Natural killer cell treated with Interleukin-12 subunit alpha and Interleukin-12 subunit beta and Interleukin-15 and Interleukin-18, amount 100 ng/mL, for 72 hours (primary cell): ENCODE measurements around the gene GALR2. TPM values are rescaled to one million over a fixed set of nuclear protein-coding genes. Genes with fewer than 3 reads are reported as not detected.
A peak's percentile ranks its signal among the peaks of the same experiment; 100 is the strongest.

Experiments used
- ATAC-seq, 2 donors: fragments of 150-1000 bp; cut with Tn5 transposase in 1 of 2; sonication (Bioruptor Pico), chemical (Tn5 transposase) in 1 of 2; 2 replicates each; pipeline ENCODE4 v1.10.0; 2021
- DNase-seq: peaks from one replicate; pipeline ENCODE4 v3.0.0; 2022; ENCODE audit warnings: low spot score
- H3K27ac Mint-ChIP-seq, 2 donors: 1 replicate in 1 of 2; 2 replicates in 1 of 2; pipeline ENCODE4 v1.8.0; 2022; ENCODE audit warnings: mixed read lengths in 2 of 2, mild to moderate bottlenecking in 1 of 2, moderate library complexity in 1 of 2
- H3K27me3 Mint-ChIP-seq, 2 donors: 1 replicate in 1 of 2; 2 replicates in 1 of 2; pipeline ENCODE4 v1.8.0; 2022; ENCODE audit warnings: mixed read lengths in 2 of 2
- H3K36me3 Mint-ChIP-seq: one replicate; pipeline ENCODE4 v1.8.0; 2022; ENCODE audit warnings: mixed read lengths
- H3K4me1 Mint-ChIP-seq, 2 donors: 1 replicate in 1 of 2; 2 replicates in 1 of 2; pipeline ENCODE4 v1.8.0; 2022; ENCODE audit warnings: low read depth in 2 of 2, mixed read lengths in 2 of 2, mild to moderate bottlenecking in 1 of 2
- H3K4me3 Mint-ChIP-seq: one replicate; pipeline ENCODE4 v1.8.0; 2022; ENCODE audit warnings: mixed read lengths
- H3K9me3 Mint-ChIP-seq: 2 replicates; pipeline ENCODE4 v1.8.0; 2022; ENCODE audit warnings: mixed read lengths
- total RNA-seq, 2 donors: library from RNA; stranded (reverse); gene quantifications; one replicate each; pipeline ENCODE4 v1.2.3, GENCODE V29; 2022

GALR2 gene
- total RNA-seq, 2 donors from 2014 or later: 0.21 to 0.75 TPM

DNA sequence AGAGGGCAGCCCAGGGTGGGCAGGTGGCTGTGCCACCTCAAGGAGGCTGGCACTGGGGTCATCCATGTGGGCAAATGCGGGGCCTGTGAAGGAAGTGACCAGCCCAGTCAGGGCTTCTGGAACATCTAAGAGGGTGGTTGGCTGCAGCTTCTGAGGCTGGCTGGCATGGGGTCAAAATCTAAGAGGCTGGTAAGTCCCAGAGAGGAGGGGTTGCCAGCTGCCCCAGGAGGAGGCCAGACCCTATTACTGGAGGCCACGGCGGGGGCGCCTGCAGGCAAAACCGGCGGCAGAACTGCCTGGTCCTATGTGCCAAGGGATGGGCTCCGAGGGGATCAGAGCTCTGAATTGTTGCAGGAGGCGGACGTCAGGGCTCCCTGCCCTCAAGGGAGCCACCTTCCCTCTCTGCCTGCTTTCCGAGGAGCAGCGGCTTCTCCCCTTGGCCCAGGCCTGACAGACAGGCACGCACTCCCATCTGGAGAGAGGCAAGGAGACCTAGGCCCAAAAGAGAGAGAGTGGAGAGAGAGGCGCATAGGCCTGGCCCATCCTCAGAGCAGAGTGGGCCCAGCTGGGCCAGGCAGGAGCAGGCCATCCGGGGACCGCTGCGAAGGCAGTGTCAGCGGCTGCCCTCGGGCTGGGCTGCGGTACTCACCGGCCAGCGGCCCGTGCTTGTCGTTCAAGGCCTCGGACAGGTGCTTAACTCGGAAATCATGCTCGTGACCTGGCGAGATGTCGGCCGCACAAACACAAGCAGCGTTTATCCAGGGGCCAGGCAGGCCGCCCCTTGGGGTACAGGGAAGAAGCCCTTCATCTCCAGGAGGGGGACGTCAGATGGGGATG, 15.3 kb downstream of the GALR2 start:
- Mint-ChIP-seq H3K9me3 (no peaks in the 10 kb centered on the region), H3K27me3 (no peaks in the 10 kb centered on the region), H3K36me3 (peaks cover under 1% of the 10 kb centered on the region), H3K4me1 (peaks cover 0 to 2% of the 10 kb centered on the region in 2 donors), H3K27ac (no peak overlapping the region), H3K4me3 (no peak overlapping the region)
- DNase-seq (no peak), ATAC-seq (no peak)

DNA sequence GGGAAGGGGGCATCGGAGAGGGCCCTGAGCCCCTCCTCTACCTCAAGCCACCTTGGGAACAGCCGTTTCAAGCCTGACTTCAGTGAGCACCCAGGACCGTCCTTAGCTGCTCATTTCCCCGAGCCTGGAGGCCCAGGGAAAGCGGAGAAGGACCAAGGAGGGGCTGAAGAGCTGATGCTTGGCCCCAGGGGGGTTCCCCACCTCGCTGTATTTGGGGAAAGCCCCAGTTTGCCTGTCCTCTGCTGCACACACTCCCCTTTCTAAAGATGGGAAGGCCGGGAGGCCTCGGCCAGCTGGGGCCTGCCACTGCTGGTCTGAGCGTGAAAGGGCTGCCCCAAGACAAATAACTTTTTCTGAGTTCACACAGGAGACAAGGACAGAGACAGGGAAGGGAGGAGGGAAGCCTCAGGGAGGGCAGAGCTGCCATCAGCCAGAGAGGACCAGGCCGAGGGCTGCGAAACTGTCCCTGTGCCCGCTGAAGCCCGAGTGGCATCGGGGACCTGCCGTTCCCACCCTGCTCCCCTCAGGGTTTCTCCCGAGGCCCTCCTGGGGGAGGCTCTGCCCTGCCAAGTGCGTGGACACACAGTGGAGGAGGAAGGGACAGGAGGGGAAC, 16.0 kb downstream of the GALR2 start:
- ATAC-seq: no peak
- H3K4me3 Mint-ChIP-seq: no peak overlapping the region
- no peak for DNase-seq
- no peaks in the 10 kb centered on the region for H3K36me3 Mint-ChIP-seq
- H3K9me3 Mint-ChIP-seq: no peaks in the 10 kb centered on the region
- H3K27ac Mint-ChIP-seq: peak overlapping the region in 1 of 2 donors; percentile 82
- H3K27me3 Mint-ChIP-seq: no peaks in the 10 kb centered on the region
- peaks cover under 1 to 2% of the 10 kb centered on the region in 2 donors for H3K4me1 Mint-ChIP-seq

DNA sequence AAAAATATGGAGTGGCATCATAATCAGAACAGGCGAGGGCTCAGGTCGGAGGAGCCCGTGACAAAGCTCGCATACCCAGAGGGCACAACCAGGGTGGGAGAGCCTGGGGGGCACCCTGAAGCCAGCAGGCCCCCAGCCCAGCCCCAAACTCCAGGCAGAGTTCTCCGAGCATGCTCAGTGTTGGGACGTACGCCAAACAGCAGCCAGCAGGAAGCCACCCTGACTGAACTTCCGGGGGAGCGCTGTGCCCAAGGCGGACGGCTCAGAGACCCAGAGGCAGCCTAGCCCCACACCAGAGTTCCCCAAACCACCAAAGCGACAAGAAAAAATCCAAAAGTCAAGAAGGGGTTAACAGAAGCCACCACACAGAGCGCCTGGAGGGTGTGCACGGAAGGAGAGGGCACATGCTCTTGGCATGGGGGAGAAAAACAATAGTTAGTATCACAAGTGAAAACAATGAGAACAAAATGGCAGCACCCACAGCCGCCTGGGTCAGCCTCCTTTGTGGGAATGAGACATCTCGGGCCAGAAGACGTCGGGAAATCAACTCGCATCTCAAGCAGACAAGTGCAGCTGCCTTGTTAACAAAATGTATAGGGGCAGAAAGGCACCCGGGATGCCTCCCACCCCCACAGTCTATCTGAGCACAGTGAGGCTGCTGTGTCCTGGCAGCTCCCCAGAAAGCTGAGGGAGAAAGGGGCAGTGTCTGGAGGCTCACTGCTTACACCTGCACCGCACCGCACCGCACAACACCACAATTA, 17.1 kb downstream of the GALR2 start:
- Mint-ChIP-seq H3K4me3 (peak overlapping the region; percentile 41), H3K36me3 (no peaks in the 10 kb centered on the region), H3K27ac (peak overlapping the region; percentile 31 to 82), H3K4me1 (peaks cover 2 to 5% of the 10 kb centered on the region in 2 donors), H3K9me3 (no peaks in the 10 kb centered on the region), H3K27me3 (no peaks in the 10 kb centered on the region)
- no peak for ATAC-seq
- no peak for DNase-seq

DNA sequence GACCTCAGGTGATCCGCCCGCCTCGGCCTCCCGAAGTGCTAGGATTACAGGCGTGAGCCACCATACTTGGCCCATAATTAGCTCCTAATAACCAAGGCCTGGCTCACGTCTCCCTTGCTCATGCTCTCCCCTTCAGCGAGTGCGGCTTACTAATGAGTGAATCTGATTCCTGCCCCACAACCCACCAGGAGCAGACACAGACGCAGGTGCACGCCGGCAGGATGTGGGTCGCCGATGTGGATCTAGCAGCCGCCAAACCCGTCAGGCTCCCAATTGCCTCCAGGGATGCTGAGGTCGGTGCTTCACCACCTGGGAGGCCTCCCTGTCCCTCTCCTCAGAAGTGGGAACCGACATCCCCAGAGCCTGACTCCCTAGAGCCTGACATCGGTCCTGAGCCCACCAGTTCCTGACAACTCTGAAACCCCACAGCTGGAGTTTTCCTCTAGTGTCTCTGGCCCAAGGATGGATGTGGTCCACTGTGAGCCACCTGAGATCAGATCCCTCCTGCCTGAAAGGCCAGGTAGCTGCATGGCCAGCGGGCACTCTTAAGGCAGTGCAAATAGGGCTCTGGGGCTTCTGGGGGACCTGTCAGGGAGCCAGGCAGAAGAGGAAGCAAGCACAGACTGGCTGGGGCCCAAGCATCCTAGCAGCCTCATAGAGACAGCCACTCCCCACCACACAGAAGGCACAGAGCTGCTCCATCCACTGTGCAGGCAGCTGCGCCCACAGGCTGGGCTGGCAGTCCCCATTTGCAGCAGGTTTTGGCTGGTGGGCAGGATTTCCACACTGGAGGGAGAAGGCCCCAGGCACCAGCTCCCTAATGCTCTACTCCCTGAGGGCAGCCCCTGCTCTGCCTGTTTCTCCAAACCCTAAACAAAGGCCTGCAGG, 18.2 kb downstream of the GALR2 start:
- ATAC-seq: no peak
- no peaks in the 10 kb centered on the region for H3K27me3 Mint-ChIP-seq
- no peak overlapping the region for H3K4me3 Mint-ChIP-seq

DNA sequence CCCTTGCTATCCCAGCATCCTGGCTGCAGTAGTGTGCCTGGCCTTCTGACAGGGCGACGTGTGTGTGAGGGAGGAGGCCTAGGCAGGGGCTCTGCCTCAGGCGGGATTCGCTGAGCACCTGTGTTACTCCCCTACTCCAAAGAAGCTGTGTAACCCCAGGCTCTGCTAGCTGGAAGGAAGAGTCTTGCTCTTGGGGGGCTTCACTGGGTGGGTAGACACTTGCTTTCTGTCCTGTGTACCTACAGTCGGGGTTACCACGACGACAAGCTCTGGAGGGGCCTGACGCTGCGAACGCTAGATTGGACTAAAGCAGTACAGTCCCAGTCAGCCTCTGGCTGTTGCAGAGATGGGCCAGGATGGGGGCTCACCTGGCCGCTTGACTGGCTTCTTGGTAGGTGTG, 19.5 kb downstream of the GALR2 start:
- no peaks in the 10 kb centered on the region for H3K9me3 Mint-ChIP-seq
- no peaks in the 10 kb centered on the region for H3K27me3 Mint-ChIP-seq
- no peak overlapping the region for H3K27ac Mint-ChIP-seq
- no peak overlapping the region for H3K4me3 Mint-ChIP-seq
- H3K36me3 Mint-ChIP-seq: no peaks in the 10 kb centered on the region
- peaks cover 0 to 5% of the 10 kb centered on the region in 2 donors for H3K4me1 Mint-ChIP-seq
- DNase-seq: no peak
- no peak for ATAC-seq

More for the DNA sequence above, 18.2 kb downstream of the GALR2 start:
- no peak for DNase-seq
- Mint-ChIP-seq H3K36me3 (no peaks in the 10 kb centered on the region), H3K27ac (no peak overlapping the region), H3K4me1 (peaks cover 2 to 5% of the 10 kb centered on the region in 2 donors), H3K9me3 (no peaks in the 10 kb centered on the region)

DNA sequence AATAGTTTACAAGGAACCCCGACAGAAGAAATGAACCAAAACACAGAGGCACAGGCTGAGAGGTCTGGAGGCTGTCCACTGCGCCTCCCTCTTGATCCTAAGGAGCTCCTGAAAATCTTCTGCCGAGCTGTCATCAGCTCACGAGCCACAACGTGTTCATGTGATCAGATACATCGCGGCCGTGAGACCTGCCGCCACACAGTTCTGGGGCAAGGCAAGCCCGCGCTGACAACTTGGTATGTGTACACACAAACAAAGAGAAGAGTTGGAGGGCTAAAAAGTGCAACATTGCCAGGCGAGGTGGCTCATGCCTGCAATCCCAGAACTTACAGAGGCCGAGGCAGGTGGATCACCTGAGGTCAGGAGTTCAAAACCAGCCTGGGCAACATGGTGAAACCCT, 21.4 kb downstream of the GALR2 start:
- DNase-seq (no peak), ATAC-seq (no peak)
- Mint-ChIP-seq H3K4me3 (no peak overlapping the region), H3K27ac (no peak overlapping the region), H3K9me3 (no peaks in the 10 kb centered on the region), H3K36me3 (peaks cover 4% of the 10 kb centered on the region), H3K27me3 (no peaks in the 10 kb centered on the region), H3K4me1 (peaks cover 0 to 5% of the 10 kb centered on the region in 2 donors)

DNA sequence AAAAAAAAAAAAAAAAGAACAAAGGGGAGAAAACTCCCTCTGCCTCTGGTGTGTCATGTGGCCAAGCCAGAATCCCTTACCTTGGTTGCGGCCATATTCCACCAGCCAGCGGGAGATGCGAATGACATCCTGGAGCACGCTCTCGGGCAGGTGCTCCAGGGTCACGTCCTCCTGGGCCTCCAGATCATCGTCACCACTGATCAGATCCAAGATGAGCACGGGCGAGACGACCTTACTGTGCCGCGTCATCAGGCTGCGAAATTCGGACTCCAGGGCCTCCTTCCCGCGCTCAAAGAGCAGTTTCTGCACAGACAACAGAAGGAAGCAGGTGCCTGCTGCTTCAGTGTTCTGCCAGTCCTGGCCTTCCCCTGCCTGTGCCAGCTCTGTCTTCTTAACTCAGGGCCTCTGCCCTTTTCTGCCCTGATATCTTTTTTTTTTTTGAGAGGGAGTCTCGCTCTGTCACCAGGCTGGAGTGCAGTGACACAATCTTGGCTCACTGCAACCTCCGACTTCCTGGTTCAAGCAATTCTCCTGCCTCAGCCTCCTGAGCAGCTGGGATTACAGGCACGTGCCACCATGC, 23.2 kb downstream of the GALR2 start:
- H3K9me3 Mint-ChIP-seq: no peaks in the 10 kb centered on the region
- no peak overlapping the region for H3K4me3 Mint-ChIP-seq
- peaks cover 4% of the 10 kb centered on the region for H3K36me3 Mint-ChIP-seq
- H3K4me1 Mint-ChIP-seq: peaks cover 7 to 12% of the 10 kb centered on the region in 2 donors
- no peaks in the 10 kb centered on the region for H3K27me3 Mint-ChIP-seq
- no peak overlapping the region for H3K27ac Mint-ChIP-seq
- DNase-seq (no peak), ATAC-seq (no peak)

DNA sequence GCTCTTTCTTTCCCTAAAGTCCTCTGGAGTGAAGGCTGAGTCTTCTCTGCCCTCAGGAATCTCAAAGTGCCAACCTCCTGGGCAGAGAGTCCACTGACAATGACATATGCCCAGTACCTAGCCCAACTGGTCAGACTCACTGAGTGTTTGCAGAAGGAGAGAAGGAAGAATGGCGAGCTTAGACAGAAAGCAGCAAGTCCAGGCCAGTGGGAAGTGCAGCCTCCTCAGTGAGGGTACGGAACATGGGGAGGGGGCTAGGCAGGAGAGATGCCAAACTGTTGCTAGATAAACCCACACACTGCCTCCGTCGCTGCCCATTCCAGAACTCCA, 28.3 kb downstream of the GALR2 start:
- no peak for ATAC-seq
- no peak for DNase-seq
- H3K4me1 Mint-ChIP-seq: peaks cover 14 to 21% of the 10 kb centered on the region in 2 donors
- no peaks in the 10 kb centered on the region for H3K9me3 Mint-ChIP-seq
- H3K27ac Mint-ChIP-seq: peak overlapping the region; percentile 83 to 97
- peak overlapping the region; percentile 91 for H3K4me3 Mint-ChIP-seq
- H3K36me3 Mint-ChIP-seq: peaks cover 4% of the 10 kb centered on the region
- no peaks in the 10 kb centered on the region for H3K27me3 Mint-ChIP-seq

DNA sequence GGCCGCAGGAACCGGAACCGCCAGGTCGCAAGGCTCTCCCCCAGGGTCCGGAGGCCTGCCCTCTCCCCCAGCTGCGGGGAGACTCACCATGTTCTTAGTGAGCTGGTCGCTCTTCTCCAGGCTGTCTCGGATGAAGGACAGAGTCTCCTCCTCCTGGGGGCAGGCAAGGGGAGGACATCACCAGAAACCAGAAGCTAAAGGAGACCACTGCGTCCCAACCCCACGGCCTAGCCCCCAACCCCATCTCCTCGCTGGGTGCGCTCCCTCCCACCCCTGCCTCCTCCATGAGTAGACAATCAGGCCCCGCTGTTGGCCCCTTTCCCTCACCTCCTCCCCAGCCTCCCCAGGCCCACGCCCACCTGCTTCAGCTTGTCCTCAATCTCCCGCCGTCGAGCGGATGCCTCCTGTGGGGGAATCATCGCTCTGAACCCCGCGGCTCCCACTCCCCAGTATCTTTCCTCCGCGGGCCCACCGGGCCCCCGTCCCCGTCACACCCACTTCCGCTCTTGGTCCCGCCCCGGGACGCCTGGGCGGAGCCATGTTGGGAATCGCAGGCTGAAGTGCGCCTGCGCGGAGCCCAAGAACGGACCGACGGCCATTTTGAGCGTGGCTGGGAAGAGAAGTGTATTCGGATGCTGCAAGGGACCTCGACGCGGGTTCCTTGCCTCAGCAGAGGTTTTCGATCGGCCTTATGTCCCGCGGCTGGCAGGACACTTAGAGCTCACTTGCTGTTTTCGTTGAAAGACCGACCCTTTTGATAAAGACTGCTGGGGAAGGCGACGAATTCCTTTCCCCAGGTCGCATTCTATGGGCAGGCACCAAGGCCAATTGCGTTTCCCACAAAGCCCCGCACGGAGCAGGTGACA, 28.9 kb downstream of the GALR2 start, which contains the start of gene EXOC7:
Gene EXOC7, minus strand, starts transcription at position 514 of the 866 bp plus-strand sequence. Its CDS starts 95 bp downstream, at position 419.
- peak within 1 kb of the TSS; percentile 83 to 97 for H3K27ac Mint-ChIP-seq
- ATAC-seq (peak; percentile 95 to 98), DNase-seq (peak; percentile 91)
- no peaks in the 10 kb centered on the region for H3K9me3 Mint-ChIP-seq
- H3K36me3 Mint-ChIP-seq: peaks cover 4% of the 10 kb centered on the region
- peaks cover 14 to 21% of the 10 kb centered on the region in 2 donors for H3K4me1 Mint-ChIP-seq
- H3K4me3 Mint-ChIP-seq: peak within 1 kb of the TSS; percentile 91
- H3K27me3 Mint-ChIP-seq: no peaks in the 10 kb centered on the region

DNA sequence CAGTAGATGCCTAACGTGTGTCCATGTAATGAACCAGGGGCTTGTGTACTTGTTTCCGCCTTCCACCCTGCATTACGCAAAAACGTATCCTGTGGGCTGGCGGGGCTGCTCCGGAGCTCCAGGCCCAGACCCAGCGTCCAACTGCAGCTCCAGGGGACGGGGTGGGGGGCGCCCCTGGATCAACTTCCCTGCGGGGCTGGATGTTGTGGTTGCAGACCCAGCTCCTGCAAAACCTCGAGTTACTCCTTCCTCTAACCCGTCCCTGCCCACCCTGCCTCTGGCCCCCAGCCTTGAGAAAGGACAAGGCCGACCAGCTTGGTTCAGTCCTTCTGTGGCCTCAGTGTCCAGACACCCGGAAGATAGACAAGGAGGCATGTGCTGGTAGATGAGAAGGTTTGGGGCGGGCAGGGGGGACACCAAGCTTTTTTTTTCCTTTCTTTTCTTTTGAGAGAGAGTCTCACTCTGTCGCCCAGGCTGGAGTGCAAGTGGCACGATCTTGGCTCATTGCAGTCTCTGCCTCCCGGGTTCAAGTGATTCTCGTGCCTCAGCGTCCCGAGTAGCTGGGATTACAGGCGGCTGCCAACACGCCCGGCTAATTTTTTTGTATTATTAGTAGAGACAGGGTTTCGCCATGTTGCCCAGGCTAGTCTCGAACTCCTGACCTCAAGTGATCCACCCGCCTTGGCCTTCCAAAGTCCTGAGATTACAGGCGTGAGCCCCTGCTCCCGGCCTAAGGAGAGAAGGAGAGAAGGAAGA, 29.7 kb downstream of the GALR2 start:
- H3K9me3 Mint-ChIP-seq: no peaks in the 10 kb centered on the region
- H3K4me1 Mint-ChIP-seq: peaks cover 14 to 21% of the 10 kb centered on the region in 2 donors

DNA sequence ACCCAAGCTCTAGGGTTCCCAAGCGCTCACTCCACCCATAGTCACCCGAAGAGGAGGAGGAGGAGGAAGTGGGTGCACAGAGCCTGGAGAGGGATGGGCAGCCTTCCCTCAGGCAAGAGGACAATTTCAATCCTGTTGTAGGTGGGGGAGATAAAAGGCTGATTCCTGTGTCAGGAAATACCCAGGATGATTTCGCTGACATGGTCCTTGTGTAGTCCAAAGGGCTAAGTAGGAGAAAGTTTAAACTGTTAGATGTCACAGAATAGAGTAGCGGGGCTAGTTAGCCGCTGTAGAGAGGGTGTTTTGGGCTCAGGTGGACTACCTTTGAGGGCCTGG, 30.3 kb downstream of the GALR2 start:
- H3K36me3 Mint-ChIP-seq: peaks cover 2% of the 10 kb centered on the region
- peak overlapping the region in 1 of 2 donors; percentile 97 for H3K27ac Mint-ChIP-seq
- H3K4me1 Mint-ChIP-seq: peaks cover 14 to 21% of the 10 kb centered on the region in 2 donors
- no peaks in the 10 kb centered on the region for H3K27me3 Mint-ChIP-seq
- peak overlapping the region; percentile 91 for H3K4me3 Mint-ChIP-seq
- ATAC-seq (no peak), DNase-seq (no peak)
- no peaks in the 10 kb centered on the region for H3K9me3 Mint-ChIP-seq

More for the DNA sequence above, 29.7 kb downstream of the GALR2 start:
- H3K27ac Mint-ChIP-seq: peak overlapping the region; percentile 83 to 97
- peak overlapping the region; percentile 91 for H3K4me3 Mint-ChIP-seq
- DNase-seq: no peak
- H3K36me3 Mint-ChIP-seq: peaks cover 4% of the 10 kb centered on the region
- H3K27me3 Mint-ChIP-seq: no peaks in the 10 kb centered on the region
- peak in 1 of 2 donors; percentile 4 for ATAC-seq

DNA sequence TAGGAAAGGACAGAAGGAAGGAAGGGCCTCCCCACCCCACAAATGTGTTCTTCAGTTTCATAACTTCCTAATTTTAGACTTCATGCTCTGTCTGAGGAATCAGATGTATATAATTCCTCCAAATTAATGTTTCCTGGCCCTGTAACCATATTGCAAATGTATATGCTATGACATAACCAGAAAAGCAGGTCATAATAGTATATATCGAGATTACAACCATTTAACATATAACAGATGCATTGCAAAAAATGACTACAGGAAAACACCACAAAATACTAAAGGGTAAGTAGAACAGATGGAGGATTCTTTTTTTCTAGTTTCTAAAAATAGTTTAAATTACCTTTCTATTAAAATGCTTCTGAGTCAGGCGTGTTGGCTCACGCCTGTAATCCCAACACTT, 32.1 kb downstream of the GALR2 start:
- no peaks in the 10 kb centered on the region for H3K27me3 Mint-ChIP-seq
- no peak for DNase-seq
- ATAC-seq: no peak

More for the DNA sequence above, 32.1 kb downstream of the GALR2 start:
- Mint-ChIP-seq H3K4me3 (no peak overlapping the region), H3K4me1 (peaks cover 14 to 16% of the 10 kb centered on the region in 2 donors), H3K27ac (no peak overlapping the region), H3K9me3 (no peaks in the 10 kb centered on the region), H3K36me3 (no peaks in the 10 kb centered on the region)
